Neural progenitor cell (in vitro differentiated cells): Measurements from ENCODE around the gene SEC16A. TPM values are rescaled to one million over a fixed set of nuclear protein-coding genes. Genes with fewer than 3 reads are reported as not detected.

Experiments
- DNase-seq: peaks from one replicate; pipeline ENCODE4 v3.0.0-alpha.2; 2016; ENCODE audit warnings: low spot score
- H2AFZ ChIP-seq: fragments of 200-600 bp; sonication (generic); replicated peaks from 2 replicates; pipeline ENCODE4 v1.6.1; 2016; ENCODE audit warnings: antibody characterized with exemption
- H3F3A ChIP-seq: fragments of 200-600 bp; sonication (generic); 2 replicates; pipeline ENCODE4 v1.6.1; 2016; ENCODE audit warnings: antibody characterized with exemption, low read depth
- H3K27ac ChIP-seq: fragments of 200-600 bp; sonication (generic); 2 replicates; pipeline ENCODE4 v1.5.1; 2016; ENCODE audit warnings: mild to moderate bottlenecking
- H3K27me3 ChIP-seq: fragments of 200-600 bp; sonication (generic); 2 replicates; pipeline ENCODE4 v1.6.1; 2016; ENCODE audit warnings: mild to moderate bottlenecking, moderate library complexity
- H3K36me3 ChIP-seq: fragments of 200-600 bp; sonication (generic); 2 replicates; pipeline ENCODE4 v1.5.1; 2016
- H3K4me1 ChIP-seq: fragments of 200-600 bp; sonication (generic); 2 replicates; pipeline ENCODE4 v1.6.1; 2016; ENCODE audit warnings: mixed run types
- H3K4me2 ChIP-seq: fragments of 200-600 bp; sonication (generic); 2 replicates; pipeline ENCODE4 v1.6.1; 2016
- H3K4me3 ChIP-seq: fragments of 200-600 bp; sonication (generic); 2 replicates; pipeline ENCODE4 v1.5.1; 2016
- H3K79me2 ChIP-seq: fragments of 200-600 bp; sonication (generic); 2 replicates; pipeline ENCODE4 v1.6.1; 2016; ENCODE audit warnings: low read depth
- H3K9ac ChIP-seq: fragments of 200-600 bp; sonication (generic); 2 replicates; pipeline ENCODE4 v1.6.1; 2016
- H3K9me3 ChIP-seq: fragments of 200-600 bp; sonication (generic); 2 replicates; pipeline ENCODE4 v1.5.1; 2016; ENCODE audit warnings: low read depth
- H4K20me1 ChIP-seq: fragments of 200-600 bp; sonication (generic); 2 replicates; pipeline ENCODE4 v1.6.1; 2016; ENCODE audit warnings: low read depth
- H3K27ac Mint-ChIP-seq: 3 replicates; pipeline ENCODE4 v1.8.0; 2021; ENCODE audit warnings: mixed read lengths
- H3K27me3 Mint-ChIP-seq: 2 replicates; pipeline ENCODE4 v1.8.0; 2022; ENCODE audit warnings: low read depth, mild to moderate bottlenecking, inconsistent platforms, moderate library complexity, mixed read lengths; ENCODE audit not compliant: insufficient read depth
- H3K36me3 Mint-ChIP-seq: 3 replicates; pipeline ENCODE4 v1.8.0; 2021; ENCODE audit warnings: mixed read lengths
- H3K4me1 Mint-ChIP-seq: 3 replicates; pipeline ENCODE4 v1.8.0; 2021; ENCODE audit warnings: mixed read lengths
- H3K4me3 Mint-ChIP-seq: 3 replicates; pipeline ENCODE4 v1.8.0; 2021; ENCODE audit warnings: mild to moderate bottlenecking, moderate library complexity, mixed read lengths
- H3K9me3 Mint-ChIP-seq: 3 replicates; pipeline ENCODE4 v1.8.0; 2020; ENCODE audit warnings: mixed read lengths
- CTCF ChIP-seq: fragments of 200-600 bp; sonication (generic); IDR thresholded peaks from 2 replicates; pipeline ENCODE4 v1.5.1; 2017; ENCODE audit warnings: antibody characterized with exemption, mild to moderate bottlenecking
- EZH2 ChIP-seq: fragments of 200-600 bp; sonication (generic); IDR thresholded peaks from 2 replicates; pipeline ENCODE4 v1.6.1; 2017; ENCODE audit warnings: antibody characterized with exemption, mild to moderate bottlenecking, moderate library complexity
- EZH2phosphoT487 ChIP-seq: fragments of 200-600 bp; sonication (generic); IDR thresholded peaks from 2 replicates; pipeline ENCODE4 v1.6.1; 2017; ENCODE audit warnings: antibody characterized with exemption
- total RNA-seq: library from RNA; depleted of rRNA; stranded (reverse); fragments of >200 nt; gene quantifications from 2 replicates; pipeline ENCODE4 v1.2.3, GENCODE V29; 2015; ENCODE audit warnings: low replicate concordance

SEC16A gene
- total RNA-seq, 1 donor from 2014 or later, result 16.8 TPM

DNA sequence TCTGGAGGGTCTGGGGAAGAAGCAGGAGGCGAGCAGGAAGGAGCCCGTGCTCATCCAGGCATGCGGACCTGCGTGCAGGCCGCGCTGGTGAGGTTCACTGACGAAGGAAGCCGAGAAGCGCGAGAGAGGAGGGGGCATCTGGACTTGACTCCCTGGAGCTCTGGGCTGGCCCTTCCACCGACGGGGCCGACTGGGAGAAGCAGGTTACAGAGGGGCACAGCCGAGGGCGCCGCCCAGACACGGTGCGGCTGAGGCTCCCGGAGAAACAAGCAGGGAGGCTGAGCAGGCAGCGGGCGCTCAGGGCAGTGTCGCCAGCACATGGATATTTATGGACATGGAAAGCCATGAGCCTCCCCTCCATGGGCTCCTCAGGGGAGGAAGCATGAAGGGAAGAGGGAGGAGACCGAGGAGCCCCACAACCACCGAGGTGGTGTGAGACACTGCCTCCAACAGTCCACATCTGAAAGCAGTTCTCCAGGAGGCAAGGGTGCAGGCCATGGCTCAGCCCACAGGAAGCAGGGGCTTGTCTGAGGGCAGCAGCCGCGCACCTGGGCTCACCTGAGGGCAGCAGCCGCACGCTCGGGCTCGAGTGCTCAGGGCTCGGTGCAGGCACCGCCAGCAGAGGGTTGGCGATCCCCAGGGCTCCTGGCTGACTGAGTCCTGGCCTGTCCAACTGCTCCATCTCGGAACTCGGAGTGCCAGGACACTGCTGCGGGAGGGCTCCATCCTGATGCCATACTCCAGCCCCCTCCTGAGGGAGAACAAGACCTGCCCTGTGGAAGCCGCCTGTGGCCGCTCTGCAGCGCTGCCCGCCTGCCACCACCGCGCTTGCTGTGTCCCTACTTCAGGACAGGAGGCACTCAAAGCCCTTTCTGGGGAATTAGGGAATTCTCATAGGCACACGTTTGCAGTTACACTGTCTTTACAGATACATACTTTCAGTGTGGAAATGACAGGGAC lies 27.5 kb downstream of the SEC16A start:
- no peak overlapping the region for H3K4me3 Mint-ChIP-seq
- H3K9me3 Mint-ChIP-seq, result no peaks in the 10 kb centered on the region
- Histone ChIP-seq H3K4me3 (no peak overlapping the region), H3K4me1 (no peaks in the 10 kb centered on the region), H2AFZ (no peak overlapping the region), H3F3A (no peaks in the 10 kb centered on the region), H3K79me2 (no peaks in the 10 kb centered on the region), H3K9ac (no peak overlapping the region), H3K36me3 (no peaks in the 10 kb centered on the region), H3K9me3 (no peaks in the 10 kb centered on the region), H3K4me2 (no peak overlapping the region), H3K27me3 (no peaks in the 10 kb centered on the region), H4K20me1 (peaks cover 10% of the 10 kb centered on the region), H3K27ac (no peak overlapping the region)
- peaks cover 30% of the 10 kb centered on the region for H3K36me3 Mint-ChIP-seq
- no peak for DNase-seq
- TF ChIP-seq CTCF, result no peak
- TF ChIP-seq EZH2, result no peak
- TF ChIP-seq EZH2phosphoT487, result no peak
- H3K27me3 Mint-ChIP-seq, result peaks cover 7% of the 10 kb centered on the region
- H3K27ac Mint-ChIP-seq, result no peak overlapping the region
- no peaks in the 10 kb centered on the region for H3K4me1 Mint-ChIP-seq

- H3K27ac ChIP-seq, result no peak overlapping the region
- no peak overlapping the region for H2AFZ ChIP-seq
- H3K27me3 ChIP-seq, result no peaks in the 10 kb centered on the region
- H3K4me3 ChIP-seq, result no peak overlapping the region
- H3K27ac Mint-ChIP-seq, result no peak overlapping the region
- H3K79me2 ChIP-seq, result no peaks in the 10 kb centered on the region
- H3K9me3 ChIP-seq, result no peaks in the 10 kb centered on the region
- H3K9ac ChIP-seq, result no peak overlapping the region
- no peak for DNase-seq
- peaks cover 33% of the 10 kb centered on the region for H3K36me3 Mint-ChIP-seq
- no peaks in the 10 kb centered on the region for H3K36me3 ChIP-seq
- TF ChIP-seq CTCF (no peak), EZH2phosphoT487 (no peak), EZH2 (no peak)
- no peak overlapping the region for H3K4me3 Mint-ChIP-seq
- H3K4me2 ChIP-seq, result no peak overlapping the region
- H3K4me1 ChIP-seq, result no peaks in the 10 kb centered on the region
- peaks cover 10% of the 10 kb centered on the region for H4K20me1 ChIP-seq
- peaks cover 7% of the 10 kb centered on the region for H3K27me3 Mint-ChIP-seq
- H3K9me3 Mint-ChIP-seq, result no peaks in the 10 kb centered on the region
- H3K4me1 Mint-ChIP-seq, result no peaks in the 10 kb centered on the region
- H3F3A ChIP-seq, result no peaks in the 10 kb centered on the region
Measured at GRCh38 chr9:136454026-136454796, 28.6 kb downstream of the SEC16A start.

DNA sequence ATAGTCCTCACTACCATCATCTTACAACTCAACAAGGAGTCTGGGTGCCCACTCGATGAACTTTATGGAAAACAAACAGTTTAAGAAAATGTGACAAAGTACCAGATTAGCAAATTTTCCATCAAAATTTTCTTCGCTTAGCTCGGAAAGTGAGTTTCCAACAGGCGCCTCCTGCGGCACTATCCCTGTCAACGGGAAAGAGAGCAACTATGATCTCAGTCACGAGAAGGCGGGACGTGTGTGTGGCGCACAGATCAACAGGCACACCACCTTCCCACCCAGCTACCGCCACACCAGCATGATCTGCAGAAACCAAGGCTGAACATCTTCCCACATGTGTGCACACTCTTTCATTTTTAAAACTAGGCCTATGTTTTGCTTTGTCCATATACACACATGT lies 29.5 kb downstream of the SEC16A start:
- H3K36me3 Mint-ChIP-seq, result peaks cover 30% of the 10 kb centered on the region
- no peak overlapping the region for H2AFZ ChIP-seq
- H3K27ac Mint-ChIP-seq, result peak overlapping the region; percentile 70
- H3K79me2 ChIP-seq, result no peaks in the 10 kb centered on the region
- no peaks in the 10 kb centered on the region for H3K9me3 ChIP-seq
- no peak overlapping the region for H3K4me3 ChIP-seq
- H3K36me3 ChIP-seq, result no peaks in the 10 kb centered on the region
- no peak overlapping the region for H3K4me3 Mint-ChIP-seq
- H3K27me3 Mint-ChIP-seq, result peaks cover 7% of the 10 kb centered on the region
- no peaks in the 10 kb centered on the region for H3F3A ChIP-seq
- H4K20me1 ChIP-seq, result peaks cover 10% of the 10 kb centered on the region
- H3K27ac ChIP-seq, result no peak overlapping the region
- no peaks in the 10 kb centered on the region for H3K27me3 ChIP-seq
- TF ChIP-seq EZH2phosphoT487 (no peak), CTCF (no peak), EZH2 (no peak)
- H3K4me2 ChIP-seq, result no peak overlapping the region
- no peaks in the 10 kb centered on the region for H3K4me1 ChIP-seq
- no peaks in the 10 kb centered on the region for H3K9me3 Mint-ChIP-seq
- DNase-seq, result no peak
- no peaks in the 10 kb centered on the region for H3K4me1 Mint-ChIP-seq
- H3K9ac ChIP-seq, result no peak overlapping the region
